ENCODE measurements around the gene MEF2A.

MEF2A gene

GRCh38 chr15:99616773-99617342 is 51.1 kb downstream of the MEF2A start:
- no peak for TF ChIP-seq REST (IDR thresholded peaks at IDR 0.05; ENCODE audit: insufficient read depth in 1 of 2, low read depth in 2 of 2, low read length in 2 of 2)
- TF ChIP-seq TAF1 (IDR thresholded peaks at IDR 0.05; ENCODE audit: borderline replicate concordance, insufficient read depth, low read length): no peak
- TF ChIP-seq SIN3A (IDR thresholded peaks at IDR 0.05; ENCODE audit: borderline replicate concordance, insufficient read depth, low read length): no peak
- no peak for TF ChIP-seq POLR2AphosphoS5 (IDR thresholded peaks at IDR 0.05; ENCODE audit: low read depth, low read length)

- no peak for TF ChIP-seq FOXP2 (optimal IDR thresholded peaks at IDR 0.05; ENCODE audit: borderline replicate concordance, extremely low read depth, extremely low read length, insufficient read depth)
- TF ChIP-seq TAF1 (IDR thresholded peaks at IDR 0.05; ENCODE audit: borderline replicate concordance, insufficient read depth, low read length): no peak
- no peak for TF ChIP-seq SIN3A (IDR thresholded peaks at IDR 0.05; ENCODE audit: borderline replicate concordance, insufficient read depth, low read length)
Observed at GRCh38 chr15:99618941-99619411, 53.2 kb downstream of the MEF2A start.

- TF ChIP-seq REST (IDR thresholded peaks at IDR 0.05; ENCODE audit: insufficient read depth in 1 of 2, low read depth in 2 of 2, low read length in 2 of 2): no peak
- TF ChIP-seq TAF1 (IDR thresholded peaks at IDR 0.05; ENCODE audit: borderline replicate concordance, insufficient read depth, low read length): no peak
- TF ChIP-seq SIN3A (IDR thresholded peaks at IDR 0.05; ENCODE audit: borderline replicate concordance, insufficient read depth, low read length): no peak
Observed at GRCh38 chr15:99619712-99620111, 53.9 kb downstream of the MEF2A start.

- TF ChIP-seq SIN3A (IDR thresholded peaks at IDR 0.05; ENCODE audit: borderline replicate concordance, insufficient read depth, low read length) (no peak), POLR2AphosphoS5 (IDR thresholded peaks at IDR 0.05; ENCODE audit: low read depth, low read length) (no peak), TAF1 (IDR thresholded peaks at IDR 0.05; ENCODE audit: borderline replicate concordance, insufficient read depth, low read length) (no peak), REST (IDR thresholded peaks at IDR 0.05; ENCODE audit: insufficient read depth in 1 of 2, low read depth in 2 of 2, low read length in 2 of 2) (no peak), FOXP2 (optimal IDR thresholded peaks at IDR 0.05; ENCODE audit: borderline replicate concordance, extremely low read depth, extremely low read length, insufficient read depth) (no peak)
Observed at GRCh38 chr15:99620178-99620577, 54.4 kb downstream of the MEF2A start.

- no peak for TF ChIP-seq FOXP2 (optimal IDR thresholded peaks at IDR 0.05; ENCODE audit: borderline replicate concordance, extremely low read depth, extremely low read length, insufficient read depth)
- TF ChIP-seq POLR2AphosphoS5 (IDR thresholded peaks at IDR 0.05; ENCODE audit: low read depth, low read length): no peak
- TF ChIP-seq SIN3A (IDR thresholded peaks at IDR 0.05; ENCODE audit: borderline replicate concordance, insufficient read depth, low read length): no peak
- TF ChIP-seq TAF1 (IDR thresholded peaks at IDR 0.05; ENCODE audit: borderline replicate concordance, insufficient read depth, low read length): no peak
- no peak for TF ChIP-seq REST (IDR thresholded peaks at IDR 0.05; ENCODE audit: insufficient read depth in 1 of 2, low read depth in 2 of 2, low read length in 2 of 2)
Observed at GRCh38 chr15:99621767-99622166, 56.0 kb downstream of the MEF2A start.
